ENCODE results near the gene C2orf81.
A peak's percentile ranks its signal among the peaks of the same experiment; 100 is the strongest.

C2orf81 gene

DNA sequence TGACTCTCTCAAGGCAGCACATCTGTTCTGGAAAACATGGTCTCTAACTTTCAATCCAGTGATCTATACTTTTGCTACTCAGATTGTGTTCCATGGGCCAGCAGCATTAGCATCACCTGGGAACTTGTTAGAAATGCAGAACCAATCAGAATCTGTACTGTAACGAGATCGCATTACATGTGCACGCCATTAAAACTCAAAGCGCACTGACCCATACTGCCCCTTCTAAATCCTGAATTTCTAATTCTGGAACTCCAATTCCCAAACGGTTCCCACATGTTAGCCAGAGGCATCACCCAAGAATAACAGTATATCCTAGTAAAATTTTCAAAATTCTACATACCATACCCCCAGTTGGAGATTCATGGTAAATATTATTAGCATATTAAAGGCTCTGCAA is 30.8 kb downstream of the C2orf81 start:
- no peak for DNase-seq

DNA sequence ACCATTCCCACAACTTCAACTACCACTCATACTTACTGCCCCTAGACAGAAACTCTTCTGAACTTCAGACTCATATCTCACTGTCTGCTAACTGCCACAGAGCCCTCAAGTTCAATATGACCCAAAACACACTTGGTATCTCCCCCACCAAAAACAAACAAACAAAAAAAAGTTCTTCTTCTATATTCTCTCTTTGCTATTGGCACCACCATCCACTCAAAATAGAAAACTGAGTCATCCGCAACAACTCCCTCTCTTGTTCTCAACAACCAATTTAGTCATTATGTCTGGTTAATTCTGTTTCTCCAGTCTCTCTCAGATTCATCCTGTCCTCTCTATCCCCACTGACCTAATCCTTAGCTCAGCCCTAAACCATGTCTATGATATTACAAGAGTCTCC is 34.1 kb downstream of the C2orf81 start:
- no peak for DNase-seq

DNA sequence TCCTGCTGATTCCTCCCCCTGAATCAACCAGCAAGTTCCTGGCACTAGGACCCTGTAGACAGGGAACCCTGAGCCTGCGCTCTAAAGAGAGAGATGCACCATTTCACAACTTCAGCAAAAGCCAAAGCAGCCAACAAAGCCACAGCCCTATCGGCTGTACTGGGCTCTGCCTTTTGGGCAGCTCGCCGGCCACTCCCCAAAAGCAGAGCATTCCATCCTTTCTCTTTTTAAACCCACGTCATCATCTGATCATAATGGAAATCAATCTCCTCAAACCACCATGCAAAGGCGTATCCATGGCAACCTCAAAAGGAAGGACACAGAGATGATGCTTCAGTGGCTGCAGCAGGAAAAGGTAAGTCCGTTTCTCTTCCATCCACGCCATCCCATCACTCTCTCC is 36.0 kb downstream of the C2orf81 start:
- DNase-seq = no peak

DNA sequence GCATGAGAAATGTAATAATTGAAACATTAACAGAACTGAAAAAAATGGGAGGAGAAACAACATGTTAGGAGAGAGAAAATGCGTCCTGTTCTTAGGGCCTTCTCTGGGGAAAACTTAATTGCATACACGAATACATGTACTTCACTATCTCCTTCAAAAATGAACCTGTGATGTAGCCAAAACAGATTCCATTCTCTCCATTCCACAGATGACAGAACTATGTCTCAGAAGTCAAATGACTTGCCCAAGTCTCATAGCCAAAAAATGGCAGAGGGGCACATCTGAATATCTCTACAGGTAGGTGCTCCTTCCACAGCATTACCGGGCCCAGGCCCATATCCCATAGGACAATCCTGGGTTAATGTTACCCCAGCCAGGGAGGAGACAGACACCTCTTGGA is 37.4 kb downstream of the C2orf81 start:
- peak; percentile 23 for DNase-seq

DNA sequence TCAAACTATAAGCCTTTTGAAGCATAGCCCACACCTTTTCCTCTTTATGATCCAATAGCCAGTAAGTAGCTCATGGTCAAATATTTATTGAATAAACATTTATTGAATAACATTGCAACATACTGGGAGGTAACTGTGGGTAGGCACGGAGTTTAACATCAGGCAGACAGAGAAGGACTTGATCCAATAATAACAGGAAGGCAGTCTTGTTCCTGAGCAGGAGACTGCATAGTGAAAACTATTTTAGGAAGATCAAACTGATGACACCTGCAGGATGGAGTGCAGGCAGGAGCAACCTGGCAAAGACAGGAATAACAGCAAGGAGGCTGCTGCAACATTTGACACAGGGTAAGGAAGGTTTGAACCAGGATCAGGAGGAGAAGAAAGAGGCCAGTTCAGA is 38.2 kb downstream of the C2orf81 start:
- DNase-seq = peak; percentile 47

DNA sequence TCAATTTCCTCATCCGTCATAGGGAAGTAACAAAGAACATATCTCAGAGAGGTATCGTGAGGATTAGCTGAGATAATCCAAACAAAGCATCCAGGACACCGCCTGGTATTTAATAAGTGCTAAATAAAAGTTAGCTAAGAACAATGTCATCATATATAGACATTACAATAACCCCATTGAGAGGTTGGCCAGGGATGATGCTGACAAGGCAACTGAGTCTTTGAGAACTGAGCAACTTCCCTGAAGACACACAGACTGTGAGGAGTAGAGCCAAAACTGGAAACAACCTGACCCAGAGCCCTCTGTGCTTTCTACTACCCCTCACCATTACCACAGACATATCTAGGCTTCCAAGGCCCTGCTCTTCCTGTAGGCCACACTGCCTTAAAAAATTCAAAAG is 39.7 kb downstream of the C2orf81 start:
- DNase-seq = no peak

DNA sequence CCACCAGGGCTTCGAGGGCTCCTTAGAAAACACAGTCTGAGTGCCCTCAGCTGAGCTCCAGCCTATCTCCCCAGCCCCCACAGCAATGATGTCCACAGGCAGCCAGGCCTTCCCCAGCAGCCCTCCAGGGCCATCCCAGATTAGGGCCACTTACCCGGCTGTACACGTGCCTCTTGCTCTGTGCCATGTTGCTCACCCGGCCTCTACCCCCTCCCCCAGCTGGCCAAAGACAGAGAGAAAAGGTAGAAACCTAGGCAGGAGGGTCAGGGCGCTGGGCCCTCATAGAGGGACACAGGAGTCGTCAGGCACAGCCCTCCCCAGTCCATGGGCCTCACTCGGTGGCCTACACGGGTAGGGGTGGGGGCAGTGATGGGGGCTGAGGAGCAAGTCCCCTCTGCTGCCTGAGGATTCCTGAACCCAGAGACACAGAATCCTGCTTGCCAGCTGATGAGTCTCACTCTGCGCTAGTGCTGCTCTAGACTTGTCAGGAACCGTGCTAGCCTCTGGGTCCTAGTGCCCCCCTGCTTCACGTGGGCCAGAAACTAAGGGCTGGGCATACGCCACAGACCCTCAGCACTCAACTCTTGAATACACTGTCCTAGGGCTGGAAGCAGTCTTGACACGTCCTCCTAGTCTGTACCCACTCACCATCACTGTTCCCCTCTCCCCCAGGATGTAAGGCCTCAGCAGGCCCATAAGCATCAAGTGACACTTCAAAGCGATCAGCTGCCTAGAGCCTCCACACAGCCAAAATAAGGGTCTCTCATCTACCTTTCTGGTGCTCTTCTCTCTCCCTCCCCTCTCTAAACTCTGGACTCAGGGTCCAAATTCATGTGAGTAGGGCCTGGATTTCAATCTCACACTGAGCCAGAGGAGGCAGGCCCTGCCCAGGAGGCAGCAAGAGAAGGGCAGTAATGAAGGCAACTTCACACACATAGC is 41.3 kb downstream of the C2orf81 start, which contains the start of gene DCTN1:
TSS of gene DCTN1 (minus strand) at position 461 of the 939 bp plus-strand sequence. CDS start at position 187, 274 bp downstream.
- DNase-seq = peak; percentile 69

DNA sequence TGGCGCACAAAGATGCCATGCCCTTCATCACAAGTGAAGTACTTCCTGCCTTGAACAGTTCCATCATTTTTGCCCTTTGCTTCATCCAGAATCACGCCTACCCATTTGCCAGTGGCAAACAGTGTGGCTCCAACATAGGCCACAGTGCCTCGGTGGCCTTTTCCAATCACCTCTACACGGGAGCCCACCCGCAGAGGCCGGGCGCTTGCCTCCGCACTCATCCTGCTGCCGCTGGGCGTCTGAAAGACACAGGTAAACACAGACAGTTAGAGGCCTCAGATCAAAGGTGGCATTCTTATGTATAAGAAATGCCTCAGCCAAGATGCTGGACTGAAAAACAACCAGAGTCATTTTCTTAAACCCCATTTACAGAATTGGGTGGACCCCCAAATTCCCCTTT is 43.4 kb downstream of the C2orf81 start:
- no peak for DNase-seq

DNA sequence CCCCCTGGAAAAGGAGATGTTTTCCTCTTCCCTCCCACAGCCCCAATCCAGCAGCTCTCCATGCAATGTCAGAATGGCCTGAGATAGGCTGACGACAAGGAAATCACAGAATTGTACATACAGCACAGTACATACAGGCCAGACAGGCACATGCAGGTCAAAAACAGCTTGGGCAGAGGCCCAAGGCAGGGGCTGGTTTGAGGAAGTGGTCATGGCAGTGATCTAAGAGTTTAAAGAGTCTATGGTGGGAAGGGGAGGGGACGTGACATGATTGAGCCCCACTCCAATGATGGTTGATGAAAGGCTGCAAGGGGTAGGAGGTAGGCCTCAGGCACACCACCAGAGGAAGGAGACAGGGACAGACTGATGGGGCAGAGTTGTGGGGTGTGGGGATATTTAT is 45.6 kb downstream of the C2orf81 start:
- no peak for DNase-seq

DNA sequence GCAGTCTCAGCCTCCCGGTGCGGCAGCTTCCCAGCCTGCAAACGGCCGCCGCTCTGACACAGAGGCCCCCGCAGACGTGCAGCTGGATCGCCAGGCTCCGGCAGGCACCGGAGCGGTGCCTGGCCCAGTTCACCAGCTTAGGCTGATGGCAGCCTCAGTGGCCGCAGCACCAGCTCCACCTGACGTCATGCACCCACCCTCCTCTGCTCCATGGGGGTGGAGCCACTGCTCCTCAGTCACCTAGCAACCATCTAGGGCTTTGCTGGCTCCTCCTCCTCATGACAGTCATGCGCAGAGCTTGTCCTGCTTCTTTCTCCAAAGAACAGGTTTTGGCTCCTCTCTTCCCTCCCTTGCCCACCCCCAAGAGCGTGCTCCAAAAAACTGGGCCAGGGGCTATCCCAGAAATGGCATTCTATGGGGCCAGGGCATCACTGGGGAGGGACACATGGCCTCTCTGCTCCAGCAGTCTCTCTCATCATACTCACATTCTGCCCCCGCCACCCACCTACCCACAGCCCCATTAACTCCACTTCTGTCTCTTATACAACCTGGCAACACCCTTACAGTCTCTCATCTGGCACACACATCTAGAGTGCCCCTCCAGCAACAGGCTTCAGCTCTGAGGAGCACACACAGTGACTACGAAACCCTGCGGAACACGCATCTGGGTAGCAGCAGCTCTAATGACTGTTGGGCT is 46.8 kb downstream of the C2orf81 start:
- DNase-seq = peak; percentile 54

DNA sequence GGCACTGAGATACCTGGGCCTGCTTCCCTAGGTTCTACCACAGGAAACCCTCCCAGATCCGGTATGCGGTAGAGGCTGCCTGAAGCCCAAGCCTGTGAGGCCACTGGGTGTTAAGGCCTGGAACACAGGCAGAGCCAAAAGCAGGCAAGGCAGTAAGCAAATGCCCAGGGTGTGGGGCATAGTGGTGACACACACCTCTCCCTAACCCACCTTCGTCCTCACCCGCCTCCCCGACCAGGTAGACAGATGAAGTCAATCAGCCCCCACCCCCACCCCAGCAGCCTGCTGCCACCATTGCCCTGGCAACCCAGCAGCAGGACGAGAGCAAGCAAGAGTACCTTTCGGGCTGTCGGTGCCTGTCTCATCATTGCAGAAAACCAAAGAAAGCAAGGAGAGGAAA is 47.4 kb downstream of the C2orf81 start:
- DNase-seq = no peak

DNA sequence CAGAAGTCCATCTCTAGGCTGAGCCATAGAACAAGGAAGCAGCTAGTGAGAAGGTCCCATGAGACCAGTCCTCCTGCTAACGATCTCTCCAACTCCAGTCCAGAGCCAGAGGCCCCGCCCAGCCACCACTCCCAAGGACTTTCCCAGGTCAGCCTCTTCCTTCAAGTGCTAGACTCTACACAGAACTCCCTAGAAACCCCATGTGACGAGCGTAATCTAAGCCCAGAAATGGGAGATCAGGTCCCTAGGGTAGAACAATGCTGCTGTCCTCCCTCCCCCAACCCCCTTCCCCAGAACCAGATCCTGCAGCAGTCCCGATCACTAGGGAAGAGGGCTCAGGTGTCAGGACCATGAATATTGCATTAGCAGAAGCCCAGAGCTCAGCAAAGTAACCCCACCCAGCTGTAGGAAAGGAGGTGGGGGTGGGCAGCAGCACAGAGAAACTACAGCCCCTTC is 48.2 kb downstream of the C2orf81 start:
- peak; percentile 44 for DNase-seq

DNA sequence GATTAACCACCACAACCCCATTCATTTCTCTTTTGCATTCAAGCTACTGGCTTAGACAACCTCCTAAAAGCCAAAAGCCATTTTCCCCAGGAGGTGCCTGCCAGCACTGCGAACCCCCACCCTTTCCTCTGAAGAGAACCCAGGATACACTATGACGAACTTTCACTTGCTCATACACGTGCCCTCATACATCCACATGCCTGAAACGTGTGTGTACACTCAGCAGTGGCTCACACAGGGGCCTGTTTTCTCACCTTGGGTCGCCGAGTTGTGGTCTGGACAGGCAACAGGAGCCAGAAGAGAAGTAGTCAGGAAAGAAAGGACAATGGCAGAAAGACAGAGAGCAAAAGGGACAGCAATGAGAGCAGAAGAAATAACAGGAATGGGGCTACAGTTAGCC is 48.7 kb downstream of the C2orf81 start:
- DNase-seq = no peak

DNA sequence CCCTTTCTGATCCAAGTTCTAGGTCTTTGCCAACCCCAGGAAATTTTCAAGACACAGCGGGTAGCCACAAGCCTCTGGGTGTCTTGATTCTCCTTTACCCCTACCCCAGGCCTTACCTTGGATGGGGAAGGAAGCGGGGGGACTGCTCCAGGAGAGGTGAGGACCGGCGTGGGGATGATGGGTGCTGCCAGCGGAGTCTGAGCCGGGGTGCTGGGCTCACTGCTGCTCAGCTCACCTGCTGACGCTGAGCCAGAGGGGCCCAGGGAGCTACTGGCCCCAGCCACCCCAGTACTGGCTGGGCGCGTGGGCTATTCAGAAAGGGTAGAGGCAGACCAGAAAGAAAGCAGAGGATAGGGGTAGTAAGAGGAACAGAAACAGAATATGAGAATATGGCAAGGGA is 50.0 kb downstream of the C2orf81 start:
- DNase-seq = no peak

DNA sequence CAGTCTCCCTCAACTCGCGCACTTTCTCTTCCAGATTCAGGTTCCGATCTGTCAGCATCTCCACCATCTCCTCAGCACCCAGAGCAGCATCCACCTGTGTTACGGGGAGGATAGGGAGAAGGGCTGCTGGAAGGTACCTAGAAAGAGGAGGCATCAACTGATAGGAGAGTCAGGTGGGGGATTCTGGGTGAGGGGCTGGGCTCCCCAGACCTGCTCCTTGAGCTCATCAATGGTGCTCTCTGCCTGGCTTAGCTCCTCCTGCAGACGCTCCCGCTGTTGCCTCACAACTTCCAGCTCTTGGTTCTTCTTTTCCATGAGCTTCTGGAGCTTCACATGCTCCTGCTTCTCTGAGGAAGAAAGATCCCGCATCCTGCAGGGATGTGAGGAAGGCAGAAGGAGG is 51.4 kb downstream of the C2orf81 start:
- DNase-seq = no peak

DNA sequence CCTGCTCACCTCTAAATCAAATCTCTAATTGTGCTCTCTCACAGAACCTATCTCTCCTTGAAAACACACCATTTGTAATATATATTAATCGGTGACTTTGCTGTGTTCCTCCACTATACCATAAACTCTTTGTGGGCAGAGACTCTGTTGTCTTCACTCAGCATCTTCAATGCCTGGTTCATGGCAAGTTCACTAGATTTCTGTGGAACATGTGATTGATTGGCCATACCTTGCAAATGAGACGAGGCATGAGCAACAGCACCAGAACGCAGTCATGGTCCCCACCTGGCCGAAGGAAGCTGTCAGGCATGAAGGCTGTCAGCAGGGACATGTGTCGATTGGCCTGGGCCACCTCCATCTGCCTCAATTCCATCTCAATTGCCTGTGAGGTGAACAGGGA is 52.9 kb downstream of the C2orf81 start:
- DNase-seq = no peak

DNA sequence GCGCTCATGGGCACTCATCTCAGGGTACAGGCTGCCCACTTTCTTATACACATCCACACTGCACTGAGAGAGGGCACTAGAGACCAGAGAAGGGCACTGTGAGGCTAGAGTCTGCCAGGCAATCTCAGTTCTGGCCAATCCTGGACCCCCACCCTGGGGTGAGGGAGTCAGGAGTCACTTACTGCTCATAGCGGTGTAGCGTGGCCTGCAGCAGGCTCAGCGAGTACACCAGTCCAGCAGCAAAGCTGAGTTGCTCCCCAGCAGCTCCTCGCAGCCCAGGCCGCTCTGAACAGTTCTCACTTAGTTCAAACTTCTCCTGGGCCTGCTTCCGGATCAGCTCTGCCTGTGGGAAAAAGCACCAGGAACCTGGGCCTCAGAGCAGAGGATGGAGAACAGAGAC is 53.6 kb downstream of the C2orf81 start:
- no peak for DNase-seq

DNA sequence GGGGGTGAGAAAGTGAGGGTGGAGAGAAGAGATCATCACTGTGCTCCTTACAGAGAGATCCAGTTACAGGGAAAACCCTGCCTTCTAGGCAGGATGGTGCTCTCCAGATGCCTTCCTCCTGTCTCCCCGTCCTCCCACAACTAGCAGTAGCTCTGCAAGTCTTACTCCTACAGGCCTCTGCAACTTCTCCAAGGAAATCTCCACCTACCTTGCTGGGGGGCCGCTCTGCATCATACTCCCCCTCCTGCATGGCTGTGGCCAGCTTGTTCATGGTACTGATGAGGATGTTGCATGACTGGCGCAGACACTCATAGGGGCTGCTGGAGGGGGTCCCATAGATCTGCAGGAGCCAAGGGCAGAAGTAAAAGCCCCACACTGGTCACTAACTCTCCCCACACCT is 55.4 kb downstream of the C2orf81 start:
- DNase-seq = no peak

DNA sequence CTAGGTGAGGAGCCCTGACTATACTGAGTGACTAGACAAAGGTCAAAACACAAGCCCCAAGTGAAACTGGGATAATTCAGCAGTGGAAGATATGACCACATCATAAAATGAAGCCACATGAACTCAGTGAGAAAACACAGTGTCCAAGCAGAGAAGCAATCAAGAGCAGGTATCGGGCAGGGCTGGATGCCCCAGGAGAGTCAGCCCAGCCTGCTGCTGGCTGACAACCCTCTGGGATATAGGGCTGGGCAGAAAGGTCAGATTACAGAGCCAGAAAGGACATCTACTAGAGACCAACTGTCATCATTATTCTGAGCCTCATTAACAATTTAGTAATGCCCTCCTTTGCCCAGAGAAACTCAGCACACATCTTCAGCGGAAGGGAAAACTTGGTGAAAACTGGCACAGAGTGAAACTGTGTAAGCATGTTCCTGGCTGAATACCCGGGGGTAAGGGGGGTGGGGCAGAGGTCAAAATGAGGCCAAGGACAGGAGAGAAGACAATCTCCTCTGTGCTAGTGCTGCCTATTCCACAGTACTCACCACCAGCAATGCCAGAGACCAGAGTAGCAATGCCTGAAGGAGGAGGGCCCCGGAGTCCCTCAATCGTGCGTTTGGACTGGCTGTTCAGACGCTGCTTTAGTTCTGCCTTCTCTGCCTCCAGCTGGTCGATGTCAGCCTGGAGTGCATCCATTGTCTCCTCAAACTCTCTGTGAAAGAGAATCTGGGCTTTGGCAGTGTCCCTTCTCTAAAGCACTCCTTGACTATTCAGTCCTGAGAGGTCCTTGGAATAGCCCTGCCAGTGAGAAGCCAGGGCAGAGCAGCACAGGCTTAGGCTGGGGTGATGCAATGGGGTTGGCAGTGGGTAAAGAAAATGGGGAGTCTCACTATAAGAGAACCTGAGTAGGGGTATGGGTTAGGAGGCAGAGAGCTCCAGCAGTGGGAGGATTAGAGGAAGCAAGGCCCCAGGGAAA is 56.6 kb downstream of the C2orf81 start:
- DNase-seq = no peak
